HG02678 (cell line): ENCODE data around the gene AMZ1.
"Not testable (repeated sequence)": the region's sequence is repeated elsewhere in the genome, so short reads cannot be mapped to it uniquely, and the experiment has no call there.

Experiments used
- ATAC-seq: cut with Tn5 transposase; IDR thresholded peaks from one replicate; pipeline ENCODE4 v1.9.1; 2021; ENCODE audit warnings: mild to moderate bottlenecking, moderate library complexity; ENCODE audit not compliant: unreplicated experiment

The AMZ1 gene

DNA sequence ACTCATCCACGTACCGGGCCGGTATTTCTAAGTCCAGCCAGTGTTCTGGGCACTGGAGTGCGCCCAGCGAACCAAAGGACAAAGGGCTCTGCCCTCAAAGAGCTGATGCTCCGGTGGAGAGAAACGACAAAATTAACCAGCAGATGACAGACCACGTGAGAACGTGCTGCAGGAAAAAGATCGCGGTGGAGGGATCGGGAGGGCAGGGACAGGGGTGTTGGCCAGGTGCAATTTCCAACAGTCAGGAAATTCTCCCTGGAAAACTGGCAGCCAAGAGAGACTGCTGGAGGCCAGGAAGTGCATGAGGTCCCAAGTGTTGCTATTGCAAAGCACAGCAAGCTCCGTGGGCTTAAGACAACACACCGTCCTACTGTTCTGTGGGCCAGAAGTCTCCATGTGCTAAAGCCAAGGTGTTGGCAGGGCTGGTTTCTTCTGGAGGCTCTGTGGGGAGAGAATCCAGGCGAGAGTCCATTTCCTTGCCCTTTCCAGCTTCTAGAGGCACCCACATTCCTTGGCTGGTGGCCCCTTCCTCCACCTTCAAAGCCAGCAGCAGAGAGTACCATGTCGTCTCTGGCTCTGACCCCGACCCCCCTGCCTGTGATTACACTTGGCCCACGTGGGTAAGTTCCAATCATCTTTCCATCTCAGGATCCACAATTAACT lies 21.3 kb upstream of the AMZ1 start:
- ATAC-seq, result no peak

DNA sequence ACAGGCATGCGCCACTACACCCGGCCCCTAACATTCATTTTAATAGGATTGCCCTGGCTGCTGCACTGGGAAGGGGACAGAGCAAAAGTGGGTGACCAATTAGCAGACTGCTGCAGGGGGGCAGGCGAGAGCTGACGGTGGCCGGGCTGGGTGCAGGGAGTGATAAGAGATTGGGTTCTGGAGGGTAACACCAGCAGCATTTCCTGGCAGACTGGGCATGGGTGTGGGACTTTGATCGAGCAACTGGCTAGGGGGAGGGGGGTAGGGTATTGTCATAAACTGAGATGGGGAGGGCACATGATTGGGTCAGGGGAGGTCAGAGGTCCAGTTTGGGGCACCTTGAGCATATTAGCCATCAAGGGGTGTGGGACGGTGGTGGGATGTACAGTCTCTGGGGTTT lies 20.2 kb upstream of the AMZ1 start:
- no peak for ATAC-seq

DNA sequence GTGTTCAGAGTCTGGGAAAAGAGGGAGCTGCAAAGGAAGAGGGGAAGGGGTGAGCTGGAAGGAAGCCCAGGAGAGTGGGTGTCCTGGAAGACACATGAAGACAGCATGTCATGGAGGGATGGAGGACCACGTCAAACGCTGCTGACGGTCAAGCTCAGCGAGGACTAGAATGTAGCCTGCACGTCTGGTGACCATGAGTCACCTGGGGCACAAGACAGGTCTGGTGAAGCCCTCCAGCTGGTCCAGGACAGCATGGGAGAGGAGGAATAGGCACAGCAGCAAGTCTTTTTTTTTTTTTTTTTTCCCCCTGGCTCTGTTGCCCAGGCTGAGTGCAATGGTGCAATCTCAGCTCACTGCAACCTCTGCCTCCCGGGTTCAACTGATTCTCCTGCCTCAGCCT lies 19.6 kb upstream of the AMZ1 start:
- no peak for ATAC-seq

DNA sequence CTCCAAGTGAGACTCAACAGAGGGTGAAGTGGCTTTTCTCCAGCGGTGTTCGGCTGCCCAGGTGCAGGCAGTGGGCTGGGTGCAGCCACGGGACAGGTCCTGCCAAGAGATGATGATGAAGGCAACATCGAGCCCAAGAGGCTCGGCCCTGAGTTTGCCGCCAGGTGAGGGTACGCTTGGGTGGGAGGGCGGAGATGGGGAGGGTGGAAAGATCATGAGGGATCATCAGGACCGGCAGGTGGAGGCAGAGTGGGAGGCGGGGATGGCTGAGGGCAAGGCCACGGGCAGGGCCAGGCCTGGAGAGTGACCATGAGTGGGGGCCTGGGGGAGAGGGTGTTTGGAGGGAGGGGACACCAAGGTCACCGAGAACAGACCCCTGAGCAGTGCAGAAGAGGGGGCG lies 17.8 kb upstream of the AMZ1 start:
- no peak for ATAC-seq

DNA sequence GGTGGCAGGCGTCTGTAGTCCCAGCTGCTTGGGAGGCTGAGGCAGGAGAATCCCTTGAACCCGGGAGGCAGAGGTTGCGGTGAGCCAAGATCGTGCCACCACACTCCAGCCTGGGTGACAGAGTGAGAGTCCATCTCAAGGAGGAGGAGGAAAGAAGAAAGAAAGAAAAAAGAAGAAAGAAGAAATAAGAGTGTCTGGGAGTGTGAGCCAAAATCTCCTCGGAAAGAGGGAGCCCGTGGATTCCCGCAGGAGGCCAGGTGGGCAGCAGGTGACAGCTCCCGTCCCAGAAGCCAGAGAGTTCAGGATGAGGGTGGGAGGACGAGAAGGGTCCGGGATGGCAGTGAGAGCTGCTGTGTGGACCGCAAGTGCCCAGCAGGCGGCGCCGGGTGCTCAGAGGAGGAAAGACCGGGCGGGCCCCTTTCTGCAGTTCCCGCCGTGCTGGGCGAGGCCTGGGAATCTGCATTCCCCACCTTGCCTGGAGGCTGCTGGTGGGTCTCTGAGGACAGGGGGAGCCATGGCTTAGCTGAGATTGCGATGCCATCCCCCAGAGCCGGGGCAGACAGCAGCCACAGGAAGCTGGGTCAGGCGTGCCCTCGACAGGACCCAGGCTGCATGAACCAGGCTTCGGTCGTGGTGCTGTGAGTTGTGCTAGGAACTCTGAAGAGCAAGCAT lies 17.1 kb upstream of the AMZ1 start:
- peak; percentile 56 for ATAC-seq

DNA sequence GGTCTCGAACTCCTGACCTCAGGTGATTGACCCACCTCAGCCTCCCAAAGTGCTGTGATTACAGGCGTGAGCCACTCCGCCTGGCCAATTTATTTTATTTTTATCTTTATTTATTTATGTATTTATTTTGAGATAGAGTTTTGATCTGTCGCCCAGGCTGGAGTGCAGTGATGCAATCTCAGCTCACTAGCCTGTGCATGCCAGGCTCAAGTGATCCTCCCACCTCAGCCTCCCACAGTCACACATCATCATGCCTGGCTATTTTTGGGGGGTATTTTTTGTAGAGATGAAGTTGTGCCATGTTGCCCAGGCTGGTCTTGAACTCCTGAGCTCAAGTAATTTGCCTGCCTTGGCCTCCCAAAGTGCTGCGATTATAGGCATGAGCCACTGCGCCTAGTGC lies 14.8 kb upstream of the AMZ1 start:
- ATAC-seq, result not testable (repeated sequence)

DNA sequence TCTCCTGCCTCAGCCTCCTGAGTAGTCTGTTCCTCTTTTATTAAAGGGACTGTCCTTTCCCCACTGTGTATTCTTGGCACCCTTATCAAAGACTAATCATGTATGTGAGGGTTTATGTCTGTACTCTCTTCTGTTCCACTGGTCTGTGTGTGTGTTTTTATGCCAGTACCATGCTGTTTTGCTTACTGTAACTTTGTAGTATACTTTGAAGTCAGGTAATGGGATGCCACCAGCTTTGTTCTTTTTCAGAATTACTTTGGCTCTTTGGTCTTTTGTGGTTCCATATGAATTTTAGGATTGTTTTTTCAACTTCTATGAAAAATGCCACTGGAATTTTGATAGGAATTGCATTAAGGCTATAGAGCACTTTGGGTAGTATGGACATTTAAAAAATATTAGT lies 14.1 kb upstream of the AMZ1 start:
- ATAC-seq, result no peak

DNA sequence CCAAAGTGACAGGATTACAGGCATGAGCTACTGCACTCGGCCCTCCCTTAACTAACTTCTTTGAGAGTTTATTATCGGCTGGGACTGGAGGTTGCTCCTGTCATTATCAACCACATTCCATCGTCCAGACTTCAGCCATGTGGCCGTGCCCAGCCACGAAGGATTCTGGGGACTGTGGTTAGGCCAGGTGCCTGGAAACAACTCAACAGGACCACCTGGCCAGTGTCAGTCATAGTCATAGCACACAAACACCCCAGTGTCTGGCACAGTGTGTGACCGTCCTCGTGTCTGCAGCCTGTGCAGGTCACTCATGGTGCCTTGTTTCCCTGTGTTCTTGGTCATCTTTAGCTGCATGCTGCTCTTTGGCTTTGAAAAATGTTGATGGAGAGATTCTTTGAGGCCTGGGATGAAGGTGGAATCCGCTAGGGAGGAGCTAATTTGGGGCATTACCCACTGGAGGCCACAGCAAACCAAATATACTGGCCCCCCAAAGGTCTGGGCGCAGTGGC lies 12.7 kb upstream of the AMZ1 start:
- ATAC-seq, result no peak

DNA sequence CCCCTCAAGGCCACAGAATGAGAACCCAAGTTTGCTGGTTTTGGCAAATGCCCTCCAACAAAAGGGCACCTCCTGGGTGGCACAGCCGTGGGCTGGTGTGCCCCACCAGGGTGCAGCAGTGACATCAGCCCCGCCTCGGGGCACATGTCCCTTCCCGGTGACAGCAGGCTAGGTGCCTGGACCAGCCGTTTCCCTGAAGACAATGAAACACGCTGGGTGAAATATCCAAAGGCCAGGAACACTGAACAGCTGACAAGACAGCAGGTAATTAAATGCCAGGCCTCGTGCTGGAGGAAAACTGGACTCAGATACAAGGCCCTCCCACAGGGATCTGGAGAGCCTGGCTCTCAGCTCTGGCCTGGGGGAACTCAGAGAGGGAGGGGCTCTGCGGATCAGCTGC lies 11.4 kb upstream of the AMZ1 start:
- ATAC-seq, result not testable (repeated sequence)

DNA sequence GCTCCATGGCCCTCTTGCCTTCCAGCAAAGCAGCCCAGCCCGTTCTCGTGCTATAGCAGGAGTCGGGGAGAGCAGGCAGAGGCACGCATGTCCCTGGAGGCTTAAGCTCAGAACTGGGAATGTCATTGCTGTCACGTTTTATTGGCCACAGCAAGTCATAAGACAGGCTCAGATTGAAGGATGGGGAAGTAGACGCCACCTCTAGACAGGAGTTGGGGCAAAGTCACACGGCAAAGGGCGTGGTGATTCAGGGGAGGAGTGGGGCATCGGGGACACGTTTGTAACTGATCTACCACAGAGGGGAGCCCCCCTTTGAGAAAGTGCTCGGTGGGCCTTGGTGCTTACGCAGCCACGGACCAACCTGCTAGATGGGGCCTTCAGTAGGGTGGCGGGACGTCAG lies 9.5 kb upstream of the AMZ1 start:
- not testable (repeated sequence) for ATAC-seq

DNA sequence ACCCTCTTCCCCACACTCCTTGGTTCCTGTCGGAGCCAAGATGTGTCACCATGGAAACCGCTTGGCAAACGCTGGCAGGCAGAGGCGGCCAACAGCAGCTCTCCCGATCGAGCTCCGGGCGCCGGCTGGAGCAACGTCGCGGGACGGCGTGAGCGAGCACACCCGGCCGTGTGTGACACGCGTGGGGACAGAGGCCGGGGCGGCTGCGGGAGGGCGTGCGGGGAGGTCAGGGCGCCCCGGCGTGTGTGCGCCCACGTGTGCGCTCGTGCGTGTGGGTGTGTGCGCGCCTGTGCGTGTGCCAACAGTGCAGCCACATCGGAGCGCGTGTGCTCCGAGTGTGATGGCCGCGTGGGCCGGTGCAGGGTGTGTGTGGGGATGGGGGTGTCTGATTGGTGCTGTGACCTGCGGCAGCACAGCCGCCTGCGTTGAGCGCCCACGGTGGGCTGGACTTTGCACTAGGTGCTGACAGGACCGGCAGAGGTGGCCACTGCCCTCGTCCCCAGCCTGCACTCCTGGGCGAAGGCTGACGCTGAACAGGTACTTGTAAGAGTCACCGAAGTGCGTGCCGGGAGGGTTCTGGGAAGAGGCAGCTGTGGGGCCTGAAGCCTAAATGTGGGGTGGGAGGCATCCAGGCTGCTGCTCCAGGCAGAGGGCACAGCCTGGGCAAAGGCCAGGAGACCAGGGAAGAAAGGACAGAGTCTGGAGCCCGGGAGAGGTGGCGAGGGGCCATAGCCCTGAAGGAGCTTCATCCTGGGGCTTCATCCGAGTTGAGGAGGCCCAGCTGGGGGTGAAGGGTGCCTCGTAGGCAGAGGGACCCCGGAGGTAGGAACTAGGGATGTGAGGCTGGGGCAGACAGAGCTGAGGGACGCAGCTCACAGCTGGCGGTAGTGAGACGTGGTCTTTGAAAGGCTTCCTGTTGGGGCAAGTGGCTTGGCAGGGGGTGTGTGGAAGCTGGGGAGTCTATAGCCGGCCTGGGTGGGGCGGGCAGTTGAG lies 8.6 kb upstream of the AMZ1 start:
- not testable (repeated sequence) for ATAC-seq

DNA sequence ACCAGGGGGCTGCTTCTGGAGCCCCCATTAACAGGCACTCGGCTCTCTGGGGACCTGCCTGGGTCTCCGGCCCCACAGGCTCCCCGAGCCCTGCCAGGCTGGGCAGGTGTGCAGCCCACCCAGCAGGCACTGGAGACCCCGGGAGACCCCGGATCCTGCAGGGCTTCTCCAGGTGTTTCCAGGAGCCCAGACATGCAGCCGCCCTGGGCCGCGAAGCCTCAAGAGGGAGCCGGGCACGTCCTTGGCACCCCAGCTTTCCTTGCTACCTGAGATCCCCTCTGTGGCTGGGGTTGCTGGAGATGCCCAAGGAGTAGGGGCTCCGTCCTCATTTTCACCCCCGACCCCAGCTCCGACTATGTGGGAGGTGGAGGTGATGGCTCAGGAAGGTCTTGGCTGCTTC lies 7.7 kb upstream of the AMZ1 start:
- ATAC-seq, result no peak

DNA sequence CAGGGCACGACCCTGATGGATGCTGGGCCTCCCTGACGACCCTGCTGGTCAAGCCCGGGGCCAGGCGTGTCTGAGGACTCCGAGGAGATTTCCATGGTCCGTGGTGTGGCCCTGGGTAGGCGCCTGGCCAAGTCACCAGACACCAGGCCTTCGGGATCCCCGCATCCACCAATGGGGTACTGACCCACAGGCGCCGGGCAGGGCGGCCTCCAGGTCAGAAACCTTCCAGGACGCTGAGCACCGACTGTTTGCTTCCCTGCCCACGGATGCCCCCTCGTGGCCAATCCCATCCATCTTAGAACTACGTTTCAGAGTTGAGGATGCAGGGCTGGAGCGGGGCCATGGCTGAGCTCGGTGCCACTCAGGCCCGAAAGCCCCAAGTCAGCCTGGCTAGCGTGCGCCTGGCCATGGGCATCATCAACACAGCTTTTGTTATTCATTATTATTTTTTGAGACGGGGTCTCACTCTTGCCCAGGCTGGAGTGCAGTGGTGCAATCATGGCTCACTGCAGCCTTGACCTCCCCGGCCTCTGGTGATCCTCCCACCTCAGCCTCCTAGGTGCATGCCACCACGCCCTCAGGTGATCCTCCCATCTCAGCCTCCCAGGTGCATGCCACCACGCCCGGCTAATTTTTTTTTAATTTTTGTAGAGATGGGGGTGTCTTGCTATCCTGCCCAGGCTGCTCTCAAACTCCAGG lies 7.1 kb upstream of the AMZ1 start:
- ATAC-seq, result peak; percentile 48

DNA sequence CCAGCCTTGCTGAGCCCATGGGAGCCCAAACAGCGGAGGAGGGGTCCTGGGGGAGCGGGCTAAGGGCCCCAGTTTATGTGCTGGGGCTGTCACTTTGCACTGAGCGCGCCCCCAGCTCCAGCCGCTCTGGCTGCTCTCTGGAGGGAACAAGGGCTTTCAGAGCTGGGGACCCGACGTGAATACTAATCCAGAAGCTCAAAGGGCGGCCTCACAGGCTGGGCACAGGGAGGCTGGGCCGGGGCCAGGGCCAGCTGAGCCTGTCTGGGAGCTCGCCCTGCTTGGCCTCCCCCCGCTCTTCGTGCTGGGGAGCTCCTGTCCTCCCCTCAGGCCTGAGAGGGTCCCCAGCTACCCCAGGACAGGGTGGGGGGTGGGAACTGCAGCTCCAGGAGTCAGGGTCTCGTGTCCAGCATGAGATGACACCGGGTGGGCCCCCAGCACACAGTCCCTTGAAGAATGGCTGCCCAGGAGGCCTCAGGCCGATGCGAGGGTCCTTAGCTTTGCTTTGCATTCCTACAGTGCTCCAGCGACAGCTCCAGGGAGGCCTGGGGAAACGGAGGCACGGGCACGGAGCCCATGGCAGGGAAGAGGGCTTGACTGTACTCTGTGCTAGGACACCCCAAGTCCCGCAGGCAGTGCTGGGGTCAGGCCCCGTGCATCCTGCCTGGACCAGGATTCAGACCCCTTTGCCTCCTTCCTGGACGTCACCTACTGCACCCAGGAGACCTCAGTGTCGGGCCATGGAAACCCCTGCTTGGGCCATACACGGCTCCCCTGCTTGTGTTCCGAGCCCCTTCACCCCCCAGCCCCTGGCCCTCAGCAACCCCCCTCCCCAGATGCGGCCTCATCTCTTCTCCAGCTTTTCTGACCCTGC lies 5.8 kb upstream of the AMZ1 start:
- ATAC-seq, result no peak

DNA sequence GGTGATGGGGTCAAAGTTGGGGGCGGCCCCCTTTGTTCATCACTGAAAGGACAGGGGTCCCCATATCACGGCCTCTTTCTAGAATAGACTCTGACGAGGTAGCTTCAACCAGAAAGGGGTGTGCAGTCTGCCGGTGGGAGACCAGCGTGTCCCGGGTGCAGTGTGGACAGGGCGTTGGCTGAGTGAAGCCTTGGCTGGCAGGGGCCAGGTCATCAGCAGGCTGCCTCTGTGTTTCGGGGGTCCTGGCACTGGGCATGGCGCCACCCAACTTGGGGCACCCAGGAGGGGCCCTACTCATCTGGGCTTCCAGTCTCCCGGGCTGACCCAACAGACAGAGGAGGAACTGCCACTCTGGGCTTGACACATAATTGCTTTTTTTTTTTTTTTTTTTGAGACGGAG lies 3.5 kb upstream of the AMZ1 start:
- no peak for ATAC-seq

DNA sequence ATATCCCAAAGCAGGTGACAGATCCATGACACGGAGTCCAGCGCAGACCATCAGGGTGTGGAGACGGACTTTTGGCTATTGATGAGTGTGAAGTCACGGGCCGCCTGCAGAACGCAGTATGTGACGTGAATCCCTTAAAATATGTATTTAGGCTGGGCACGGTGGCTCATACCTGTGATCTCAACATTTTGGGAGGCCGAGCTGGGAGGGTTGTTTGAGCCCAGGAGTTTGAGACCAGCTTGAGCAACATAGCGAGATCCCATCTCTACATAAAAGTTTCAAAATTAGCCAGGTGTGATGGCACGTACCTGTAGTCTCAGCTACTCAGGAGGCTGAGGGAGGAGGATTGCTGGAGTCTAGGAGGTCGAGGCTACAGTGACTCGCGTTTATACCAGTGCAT lies 1.9 kb upstream of the AMZ1 start:
- no peak for ATAC-seq

DNA sequence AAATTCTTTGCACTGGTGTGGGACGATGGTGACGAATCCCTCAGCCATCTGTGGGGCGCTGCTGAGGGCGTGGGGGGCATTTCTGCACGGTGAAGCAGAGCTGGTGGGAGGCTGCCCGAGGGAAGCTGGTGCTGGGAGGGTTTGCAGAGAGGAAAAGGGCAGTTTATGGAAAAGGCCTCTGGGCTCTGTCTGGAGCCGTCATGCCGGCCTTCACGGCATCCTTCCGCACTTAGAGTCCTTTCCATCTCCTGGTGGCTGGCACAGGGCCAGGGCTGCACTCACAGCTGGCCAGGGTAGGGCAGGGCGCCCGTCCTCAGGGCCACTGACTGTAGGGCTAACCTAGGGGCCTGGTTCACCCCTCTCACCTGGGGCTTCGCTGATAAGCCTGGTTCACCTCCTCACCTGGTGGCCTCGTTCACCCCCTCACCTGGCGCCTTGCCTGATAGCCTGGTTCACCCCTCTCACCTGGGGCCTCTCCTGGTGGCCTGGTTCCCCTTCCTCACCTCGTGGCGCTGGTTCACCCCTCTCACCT lies 598 bp upstream of the AMZ1 start:
- ATAC-seq, result no peak

DNA sequence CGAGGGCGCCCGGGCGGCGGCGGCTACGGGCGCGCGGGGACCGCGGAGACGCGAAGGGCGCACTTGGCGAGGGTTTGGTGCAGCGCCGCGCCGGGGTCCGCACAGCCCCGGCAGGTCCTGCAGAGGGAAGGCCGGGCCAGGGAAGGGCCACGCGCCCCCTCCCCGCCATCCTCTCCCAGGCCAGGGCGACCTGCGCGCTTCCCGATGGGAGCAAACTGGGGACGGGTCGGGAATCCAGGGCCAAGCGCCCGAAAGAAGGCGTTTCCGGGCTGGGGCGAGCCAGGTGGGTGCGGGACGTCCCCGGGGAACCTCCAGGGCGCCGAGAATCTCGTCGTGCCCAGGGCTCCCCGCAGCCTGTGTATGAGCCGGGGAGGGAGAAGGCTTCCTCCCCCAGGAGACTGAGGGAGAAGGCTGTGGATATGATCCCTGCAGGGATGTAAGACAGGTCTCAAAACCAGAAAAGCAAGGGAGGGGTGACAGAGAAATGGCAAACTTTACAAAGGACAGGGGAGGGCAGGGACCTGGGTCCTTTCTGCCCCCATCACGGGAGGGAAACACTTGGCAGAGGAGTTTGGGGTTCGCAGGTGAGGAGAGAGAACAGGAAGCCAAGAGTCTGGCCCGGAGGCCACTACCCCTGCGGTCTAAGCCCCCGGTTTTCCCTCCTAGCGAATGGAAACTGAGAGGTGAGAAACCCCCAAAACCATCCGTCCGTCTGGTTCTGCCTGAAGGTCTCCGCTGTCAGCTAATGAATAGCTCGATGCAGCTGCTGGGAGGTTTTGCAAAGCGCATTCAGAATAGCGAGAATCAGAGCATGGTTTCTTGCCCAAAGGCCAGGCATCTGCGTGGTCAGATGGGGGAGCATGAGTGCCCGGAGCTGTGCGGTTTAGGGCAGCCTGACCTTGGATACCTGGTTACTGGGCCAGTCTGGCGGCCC lies 674 bp downstream of the AMZ1 start:
- ATAC-seq, result peak; percentile 78
